ENCODE measurements around the gene CPA1. TPM values are rescaled to one million over a fixed set of nuclear protein-coding genes. Genes with fewer than 3 reads are reported as not detected.

CPA1 gene
- total and polyA plus RNA-seq, 4 donors: 0.31 to 12.5 (median 0.73) TPM

DNA sequence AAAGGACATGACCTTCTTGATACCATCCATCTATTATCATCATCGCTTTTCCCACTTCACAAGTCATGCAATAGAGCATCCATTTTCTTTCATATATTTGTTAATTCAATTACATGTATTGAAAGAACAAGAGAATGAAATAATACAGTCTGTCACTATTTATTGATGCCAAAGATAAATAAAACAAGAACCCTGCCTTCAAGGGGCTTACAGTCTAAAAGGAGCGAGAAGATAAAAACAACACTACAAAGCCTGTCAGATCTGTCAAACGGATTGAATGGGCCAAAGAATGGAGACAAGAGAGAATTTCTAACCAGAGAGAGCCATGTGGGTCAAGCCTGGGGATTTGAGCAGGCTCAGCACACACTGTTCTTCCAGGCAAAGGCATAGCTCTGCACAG is 19.8 kb upstream of the CPA1 start:
- H3K27me3 ChIP-seq (ENCODE audit: control insufficient read depth in 3 of 3, insufficient read depth in 3 of 3, low read length in 2 of 3): no peaks in the 10 kb centered on the region
- no peak overlapping the region for H3K4me3 ChIP-seq
- no peak overlapping the region for H3K9ac ChIP-seq (ENCODE audit: insufficient read depth in 1 of 2, low read length in 2 of 2)
- TF ChIP-seq, protein P1, sequence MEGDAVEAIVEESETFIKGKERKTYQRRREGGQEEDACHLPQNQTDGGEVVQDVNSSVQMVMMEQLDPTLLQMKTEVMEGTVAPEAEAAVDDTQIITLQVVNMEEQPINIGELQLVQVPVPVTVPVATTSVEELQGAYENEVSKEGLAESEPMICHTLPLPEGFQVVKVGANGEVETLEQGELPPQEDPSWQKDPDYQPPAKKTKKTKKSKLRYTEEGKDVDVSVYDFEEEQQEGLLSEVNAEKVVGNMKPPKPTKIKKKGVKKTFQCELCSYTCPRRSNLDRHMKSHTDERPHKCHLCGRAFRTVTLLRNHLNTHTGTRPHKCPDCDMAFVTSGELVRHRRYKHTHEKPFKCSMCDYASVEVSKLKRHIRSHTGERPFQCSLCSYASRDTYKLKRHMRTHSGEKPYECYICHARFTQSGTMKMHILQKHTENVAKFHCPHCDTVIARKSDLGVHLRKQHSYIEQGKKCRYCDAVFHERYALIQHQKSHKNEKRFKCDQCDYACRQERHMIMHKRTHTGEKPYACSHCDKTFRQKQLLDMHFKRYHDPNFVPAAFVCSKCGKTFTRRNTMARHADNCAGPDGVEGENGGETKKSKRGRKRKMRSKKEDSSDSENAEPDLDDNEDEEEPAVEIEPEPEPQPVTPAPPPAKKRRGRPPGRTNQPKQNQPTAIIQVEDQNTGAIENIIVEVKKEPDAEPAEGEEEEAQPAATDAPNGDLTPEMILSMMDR (IDR thresholded peaks at IDR 0.05; ENCODE audit: control extremely low read depth, extremely low read depth): no peak
- DNase-seq (peak in 1 of 3 donors; percentile 4), ATAC-seq (ENCODE audit: insufficient read depth, low FRiP score) (no peak)
- peaks cover 0 to 11% (median 3%) of the 10 kb centered on the region in 4 donors for H3K9me3 ChIP-seq (ENCODE audit: control insufficient read depth in 4 of 4, insufficient read depth in 3 of 4, low read length in 3 of 4)
- H3K27ac ChIP-seq (ENCODE audit: low read depth in 1 of 2, low read length in 1 of 2): no peak overlapping the region
- WGBS, 2 donors: 94% methylated on average over 3 of the region's 3 CpGs
- H3K36me3 ChIP-seq (ENCODE audit: control insufficient read depth in 4 of 4, insufficient read depth in 4 of 4, low read length in 4 of 4): no peaks in the 10 kb centered on the region
- peaks cover 0 to 15% (median 7%) of the 10 kb centered on the region in 5 donors for H3K4me1 ChIP-seq (ENCODE audit: control insufficient read depth in 5 of 5, insufficient read depth in 5 of 5, low read length in 5 of 5)

DNA sequence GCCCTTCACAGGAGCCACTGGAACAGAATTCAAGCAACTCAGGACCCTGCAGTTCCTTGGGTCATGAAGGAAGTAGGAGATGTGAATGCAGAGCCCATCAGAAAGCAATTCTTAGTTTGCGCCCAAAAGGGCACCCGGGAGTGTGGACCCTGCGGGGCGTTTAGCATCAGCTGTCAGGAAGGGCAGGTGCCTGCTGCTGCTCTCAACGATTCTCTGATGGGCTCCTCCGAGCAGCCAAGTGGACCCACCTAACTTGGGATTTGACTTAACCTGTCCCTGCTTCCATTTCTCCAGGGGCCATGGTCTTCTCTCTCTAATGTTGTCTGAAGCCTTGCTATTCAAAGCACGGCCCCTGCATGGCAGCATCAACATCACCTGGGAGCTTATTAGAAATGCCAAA is 18.6 kb upstream of the CPA1 start:
- no peak overlapping the region for H3K9ac ChIP-seq (ENCODE audit: insufficient read depth in 1 of 2, low read length in 2 of 2)
- DNase-seq: no peak
- no peaks in the 10 kb centered on the region for H3K36me3 ChIP-seq (ENCODE audit: control insufficient read depth in 4 of 4, insufficient read depth in 4 of 4, low read length in 4 of 4)
- 95% methylated on average over 7 of the region's 7 CpGs for WGBS, 2 donors
- TF ChIP-seq, protein P1 (IDR thresholded peaks at IDR 0.05; ENCODE audit: control extremely low read depth, extremely low read depth): no peak
- H3K4me3 ChIP-seq: no peak overlapping the region
- no peak overlapping the region for H3K27ac ChIP-seq (ENCODE audit: low read depth in 1 of 2, low read length in 1 of 2)
- no peak for ATAC-seq (ENCODE audit: insufficient read depth, low FRiP score)
- no peaks in the 10 kb centered on the region for H3K27me3 ChIP-seq (ENCODE audit: control insufficient read depth in 3 of 3, insufficient read depth in 3 of 3, low read length in 2 of 3)
- peaks cover 0 to 11% (median 3%) of the 10 kb centered on the region in 4 donors for H3K9me3 ChIP-seq (ENCODE audit: control insufficient read depth in 4 of 4, insufficient read depth in 3 of 4, low read length in 3 of 4)
- peaks cover 0 to 4% (median 2%) of the 10 kb centered on the region in 5 donors for H3K4me1 ChIP-seq (ENCODE audit: control insufficient read depth in 5 of 5, insufficient read depth in 5 of 5, low read length in 5 of 5)

DNA sequence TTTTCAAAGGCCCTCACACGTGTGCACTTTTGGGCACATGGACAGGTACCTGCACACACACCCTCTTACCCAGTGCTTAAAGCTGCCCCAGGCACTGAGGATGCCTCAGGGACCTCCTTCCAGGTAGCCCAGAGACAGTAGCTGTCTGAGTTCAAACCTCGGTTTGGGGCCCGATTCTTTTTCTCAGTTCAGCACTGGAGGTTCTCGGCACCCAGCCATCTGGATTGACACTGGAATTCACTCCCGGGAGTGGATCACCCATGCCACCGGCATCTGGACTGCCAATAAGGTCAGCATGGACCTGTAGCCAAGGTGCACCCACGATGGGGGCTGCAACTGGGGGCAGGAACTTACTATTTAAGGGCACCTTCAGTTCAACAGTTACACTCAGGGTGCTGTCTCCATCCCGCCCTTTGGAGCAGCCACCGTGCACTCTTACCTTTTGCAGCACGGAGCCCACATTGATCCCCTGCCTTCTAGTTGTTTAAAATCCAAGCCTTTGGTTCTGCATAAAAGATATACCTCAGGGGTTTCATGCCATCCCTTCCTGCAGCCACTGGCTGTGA is 18.0 kb upstream of the CPA1 start:
- DNase-seq (no peak), ATAC-seq (ENCODE audit: insufficient read depth, low FRiP score) (no peak)
- Histone ChIP-seq H3K4me3 (no peak overlapping the region), H3K9me3 (ENCODE audit: control insufficient read depth in 4 of 4, insufficient read depth in 3 of 4, low read length in 3 of 4) (peaks cover 0 to 11% (median 3%) of the 10 kb centered on the region in 4 donors), H3K27me3 (ENCODE audit: control insufficient read depth in 3 of 3, insufficient read depth in 3 of 3, low read length in 2 of 3) (no peaks in the 10 kb centered on the region), H3K36me3 (ENCODE audit: control insufficient read depth in 4 of 4, insufficient read depth in 4 of 4, low read length in 4 of 4) (no peaks in the 10 kb centered on the region), H3K4me1 (ENCODE audit: control insufficient read depth in 5 of 5, insufficient read depth in 5 of 5, low read length in 5 of 5) (peaks cover 0 to 1% (median 0%) of the 10 kb centered on the region in 5 donors), H3K27ac (ENCODE audit: low read depth in 1 of 2, low read length in 1 of 2) (no peak overlapping the region), H3K9ac (ENCODE audit: insufficient read depth in 1 of 2, low read length in 2 of 2) (no peak overlapping the region)
- 95 to 96% methylated on average over 10 of the region's 10 CpGs for WGBS, 2 donors
- TF ChIP-seq, protein P1 (IDR thresholded peaks at IDR 0.05; ENCODE audit: control extremely low read depth, extremely low read depth): no peak
